Prostate gland (tissue), 2 donors: Measurements from ENCODE around the gene SNX6.
"Not testable (repeated sequence)": the region's sequence is repeated elsewhere in the genome, so short reads cannot be mapped to it uniquely, and the experiment has no call there.

Source experiments
- POLR2AphosphoS5 ChIP-seq: sonication (generic); formaldehyde crosslinking; IDR thresholded peaks from one replicate; pipeline ENCODE4 v1.6.1; 2017; ENCODE audit warnings: antibody characterized with exemption
- TF ChIP-seq, protein P1 (sequence below), 4 experiments: fragments of 200-600 bp in 2 of 4; fragments of 450-650 bp in 2 of 4; sonication (generic) in 2 of 4; IDR thresholded peaks; 1 replicate in 3 of 4; 2 replicates in 1 of 4; pipeline ENCODE4 v1.5.1; 2016 to 2019; ENCODE audit warnings: antibody characterized with exemption in 4 of 4, mild to moderate bottlenecking in 2 of 4, moderate library complexity in 2 of 4

DNA sequence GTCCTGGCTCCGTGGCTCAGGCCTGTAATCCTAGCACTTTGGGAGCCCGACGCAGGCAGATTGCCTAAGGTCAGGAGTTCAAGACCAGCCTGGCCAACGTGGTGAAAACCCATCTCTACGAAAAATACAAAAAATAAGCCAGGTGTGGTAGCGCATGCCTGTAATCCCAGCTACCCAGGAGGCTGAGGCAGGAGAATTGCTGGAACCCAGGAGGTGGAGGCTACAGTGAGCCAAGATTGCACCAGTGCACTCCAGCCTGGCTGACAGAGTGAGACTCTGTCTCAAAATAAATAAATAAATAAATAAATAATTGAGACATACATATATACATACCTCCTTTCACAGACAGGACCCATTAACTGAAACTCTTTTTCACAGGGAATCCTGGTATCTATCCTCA is 91.9 kb downstream of the SNX6 start:
- TF ChIP-seq, protein P1, sequence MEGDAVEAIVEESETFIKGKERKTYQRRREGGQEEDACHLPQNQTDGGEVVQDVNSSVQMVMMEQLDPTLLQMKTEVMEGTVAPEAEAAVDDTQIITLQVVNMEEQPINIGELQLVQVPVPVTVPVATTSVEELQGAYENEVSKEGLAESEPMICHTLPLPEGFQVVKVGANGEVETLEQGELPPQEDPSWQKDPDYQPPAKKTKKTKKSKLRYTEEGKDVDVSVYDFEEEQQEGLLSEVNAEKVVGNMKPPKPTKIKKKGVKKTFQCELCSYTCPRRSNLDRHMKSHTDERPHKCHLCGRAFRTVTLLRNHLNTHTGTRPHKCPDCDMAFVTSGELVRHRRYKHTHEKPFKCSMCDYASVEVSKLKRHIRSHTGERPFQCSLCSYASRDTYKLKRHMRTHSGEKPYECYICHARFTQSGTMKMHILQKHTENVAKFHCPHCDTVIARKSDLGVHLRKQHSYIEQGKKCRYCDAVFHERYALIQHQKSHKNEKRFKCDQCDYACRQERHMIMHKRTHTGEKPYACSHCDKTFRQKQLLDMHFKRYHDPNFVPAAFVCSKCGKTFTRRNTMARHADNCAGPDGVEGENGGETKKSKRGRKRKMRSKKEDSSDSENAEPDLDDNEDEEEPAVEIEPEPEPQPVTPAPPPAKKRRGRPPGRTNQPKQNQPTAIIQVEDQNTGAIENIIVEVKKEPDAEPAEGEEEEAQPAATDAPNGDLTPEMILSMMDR (IDR thresholded peaks at IDR 0.05): not testable (repeated sequence)
- TF ChIP-seq POLR2AphosphoS5: not testable (repeated sequence)
